Sigmoid colon (tissue), 7 donors: ENCODE measurements around the gene TPSD1. TPM values are rescaled to one million over a fixed set of nuclear protein-coding genes. Genes with fewer than 3 reads are reported as not detected.

Experiments used
- DNase-seq: peaks from one replicate; pipeline ENCODE4 v3.0.0-alpha.2; 2019
- H3K27ac ChIP-seq, 4 donors: fragments of 200-600 bp; sonication (generic); one replicate each; pipeline ENCODE4 v1.5.1; 2016 to 2019; ENCODE audit warnings: mild to moderate bottlenecking in 1 of 4
- H3K27me3 ChIP-seq, 3 donors: fragments of 200-600 bp; sonication (generic); one replicate each; pipeline ENCODE4 v1.5.1; 2019; ENCODE audit warnings: mild to moderate bottlenecking in 1 of 3
- H3K36me3 ChIP-seq, 4 donors: fragments of 200-600 bp; sonication (generic); one replicate each; pipeline ENCODE4 v1.5.1; 2016 to 2019
- H3K4me1 ChIP-seq, 4 donors: fragments of 200-600 bp; sonication (generic); one replicate each; pipeline ENCODE4 v1.5.1; 2017 to 2019
- H3K4me3 ChIP-seq, 4 donors: fragments of 200-600 bp; sonication (generic); one replicate each; pipeline ENCODE4 v1.5.1; 2017 to 2019; ENCODE audit warnings: mild to moderate bottlenecking in 2 of 4, moderate library complexity in 1 of 4
- H3K9me3 ChIP-seq, 4 donors: fragments of 200-600 bp in 3 of 4; sonication (generic) in 3 of 4; one replicate each; pipeline versions ENCODE4 v1.5.1 to v1.6.1; 2013 to 2019
- EP300 ChIP-seq, 4 donors: sonication (generic); formaldehyde crosslinking; IDR thresholded peaks; one replicate each; pipeline ENCODE4 v1.6.1; 2017; ENCODE audit warnings: antibody characterized with exemption in 4 of 4
- POLR2A ChIP-seq, 2 donors: fragments of 450-650 bp; IDR thresholded peaks; one replicate each; pipeline ENCODE4 v1.6.1; 2016; ENCODE audit warnings: antibody characterized with exemption in 2 of 2, mild to moderate bottlenecking in 2 of 2, moderate library complexity in 2 of 2
- POLR2AphosphoS5 ChIP-seq, 4 donors: sonication (generic); formaldehyde crosslinking; IDR thresholded peaks; one replicate each; pipeline ENCODE4 v1.6.1; 2017; ENCODE audit warnings: antibody characterized with exemption in 4 of 4
- WGBS, 2 donors: extraction: QIAGEN DNeasy Blood & Tissue Kit; methylation state at CpG; one replicate each; pipeline ENCODE4 v1.1.7; 2013; 5-methylcytosine and 5-hydroxymethylcytosine counted together
- intact Hi-C: fragments of 100-400 bp; cut with DNase I; formaldehyde crosslinking; loops from one replicate; pipeline ENCODE4 v1.15.1; 2023
- polyA plus RNA-seq, 3 donors: library from polyadenylated mRNA; stranded (reverse); fragments of 200-250 nt; gene quantifications; one replicate each; pipeline ENCODE4 v1.2.3, GENCODE V29; 2013
- total RNA-seq, 4 donors: library from RNA; depleted of rRNA; stranded (reverse); fragments of >200 nt; gene quantifications; one replicate each; pipeline ENCODE4 v1.1.0, GENCODE V29; 2016
- TF ChIP-seq, protein P1 (sequence below), 4 experiments: fragments of 450-650 bp in 3 of 4; fragments of 200-600 bp in 1 of 4; IDR thresholded peaks; one replicate each; pipeline ENCODE4 v1.5.1; 2016 to 2019; ENCODE audit warnings: antibody characterized with exemption in 4 of 4, mild to moderate bottlenecking in 3 of 4, moderate library complexity in 2 of 4
- donor health status: healthy with polysubstance abuse.
- donor health status: Bipolar disorder and iron deficiency.
- donor health status: healthy.

The TPSD1 gene
- total and polyA plus RNA-seq, 7 donors = 0.71 to 5.3 (median 1.2) TPM; not detected in 4

DNA sequence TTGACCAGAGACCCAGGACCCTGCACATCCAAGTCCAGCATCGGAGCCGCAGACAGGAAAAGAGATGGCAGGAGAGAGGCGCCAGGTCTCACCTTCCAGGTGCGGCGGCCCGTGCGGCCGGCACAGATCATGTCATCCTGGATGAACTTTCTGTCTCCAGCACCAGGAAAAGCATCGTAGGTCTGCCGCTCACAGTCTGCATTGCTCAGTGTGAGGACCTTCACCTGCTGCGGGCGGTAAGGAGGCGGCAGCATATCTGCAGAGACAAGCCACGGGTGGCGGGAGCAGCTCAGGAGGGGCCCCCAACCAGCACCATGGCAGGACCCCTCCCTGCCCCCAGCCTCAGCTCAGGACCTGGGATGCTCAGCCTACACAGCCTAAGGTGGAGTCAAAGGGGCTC is 17.9 kb downstream of the TPSD1 start:
- Histone ChIP-seq H3K27ac (no peak overlapping the region), H3K4me3 (no peak overlapping the region), H3K36me3 (no peaks in the 10 kb centered on the region), H3K4me1 (peaks cover 0 to 11% (median 9%) of the 10 kb centered on the region in 4 donors), H3K27me3 (peaks cover 0 to 32% (median 19%) of the 10 kb centered on the region in 3 donors), H3K9me3 (no peaks in the 10 kb centered on the region)
- 86 to 91% methylated on average over 15 of the region's 15 CpGs for WGBS, 2 donors
- intact Hi-C loops = no loop called here
- no peak for DNase-seq
- TF ChIP-seq, protein P1, sequence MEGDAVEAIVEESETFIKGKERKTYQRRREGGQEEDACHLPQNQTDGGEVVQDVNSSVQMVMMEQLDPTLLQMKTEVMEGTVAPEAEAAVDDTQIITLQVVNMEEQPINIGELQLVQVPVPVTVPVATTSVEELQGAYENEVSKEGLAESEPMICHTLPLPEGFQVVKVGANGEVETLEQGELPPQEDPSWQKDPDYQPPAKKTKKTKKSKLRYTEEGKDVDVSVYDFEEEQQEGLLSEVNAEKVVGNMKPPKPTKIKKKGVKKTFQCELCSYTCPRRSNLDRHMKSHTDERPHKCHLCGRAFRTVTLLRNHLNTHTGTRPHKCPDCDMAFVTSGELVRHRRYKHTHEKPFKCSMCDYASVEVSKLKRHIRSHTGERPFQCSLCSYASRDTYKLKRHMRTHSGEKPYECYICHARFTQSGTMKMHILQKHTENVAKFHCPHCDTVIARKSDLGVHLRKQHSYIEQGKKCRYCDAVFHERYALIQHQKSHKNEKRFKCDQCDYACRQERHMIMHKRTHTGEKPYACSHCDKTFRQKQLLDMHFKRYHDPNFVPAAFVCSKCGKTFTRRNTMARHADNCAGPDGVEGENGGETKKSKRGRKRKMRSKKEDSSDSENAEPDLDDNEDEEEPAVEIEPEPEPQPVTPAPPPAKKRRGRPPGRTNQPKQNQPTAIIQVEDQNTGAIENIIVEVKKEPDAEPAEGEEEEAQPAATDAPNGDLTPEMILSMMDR (IDR thresholded peaks at IDR 0.05) = no peak
- TF ChIP-seq POLR2A (IDR thresholded peaks at IDR 0.05) (no peak), EP300 (IDR thresholded peaks at IDR 0.05) (no peak), POLR2AphosphoS5 (IDR thresholded peaks at IDR 0.05) (no peak)

DNA sequence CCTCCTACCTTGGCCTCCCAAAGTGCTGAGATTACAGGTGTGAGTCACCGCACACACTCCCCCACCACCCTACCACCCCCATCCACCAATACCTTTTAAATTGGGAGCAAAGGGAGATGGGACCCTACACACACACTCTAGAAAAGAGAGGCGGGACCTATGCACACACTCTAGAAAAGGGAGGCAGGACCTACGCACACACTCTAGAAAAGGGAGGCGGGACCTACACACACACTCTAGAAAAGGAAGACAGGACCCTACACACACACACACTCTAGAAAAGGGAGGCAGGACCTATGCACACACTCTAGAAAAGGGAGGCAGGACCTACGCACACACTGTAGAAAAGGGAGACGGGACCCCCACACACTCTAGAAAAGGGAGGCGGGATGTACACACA is 18.9 kb downstream of the TPSD1 start:
- H3K4me1 ChIP-seq = peaks cover 0 to 11% (median 9%) of the 10 kb centered on the region in 4 donors
- H3K27me3 ChIP-seq = peaks cover 0 to 37% (median 19%) of the 10 kb centered on the region in 3 donors
- DNase-seq = no peak
- intact Hi-C loops = no loop called here
- H3K36me3 ChIP-seq = no peaks in the 10 kb centered on the region
- WGBS, 2 donors = 86 to 90% methylated on average over 7 of the region's 7 CpGs
- H3K4me3 ChIP-seq = no peak overlapping the region
- no peak overlapping the region for H3K27ac ChIP-seq
- no peaks in the 10 kb centered on the region for H3K9me3 ChIP-seq
- TF ChIP-seq POLR2A (IDR thresholded peaks at IDR 0.05) (no peak), EP300 (IDR thresholded peaks at IDR 0.05) (no peak), POLR2AphosphoS5 (IDR thresholded peaks at IDR 0.05) (no peak)
- TF ChIP-seq, protein P1 (IDR thresholded peaks at IDR 0.05) = no peak

DNA sequence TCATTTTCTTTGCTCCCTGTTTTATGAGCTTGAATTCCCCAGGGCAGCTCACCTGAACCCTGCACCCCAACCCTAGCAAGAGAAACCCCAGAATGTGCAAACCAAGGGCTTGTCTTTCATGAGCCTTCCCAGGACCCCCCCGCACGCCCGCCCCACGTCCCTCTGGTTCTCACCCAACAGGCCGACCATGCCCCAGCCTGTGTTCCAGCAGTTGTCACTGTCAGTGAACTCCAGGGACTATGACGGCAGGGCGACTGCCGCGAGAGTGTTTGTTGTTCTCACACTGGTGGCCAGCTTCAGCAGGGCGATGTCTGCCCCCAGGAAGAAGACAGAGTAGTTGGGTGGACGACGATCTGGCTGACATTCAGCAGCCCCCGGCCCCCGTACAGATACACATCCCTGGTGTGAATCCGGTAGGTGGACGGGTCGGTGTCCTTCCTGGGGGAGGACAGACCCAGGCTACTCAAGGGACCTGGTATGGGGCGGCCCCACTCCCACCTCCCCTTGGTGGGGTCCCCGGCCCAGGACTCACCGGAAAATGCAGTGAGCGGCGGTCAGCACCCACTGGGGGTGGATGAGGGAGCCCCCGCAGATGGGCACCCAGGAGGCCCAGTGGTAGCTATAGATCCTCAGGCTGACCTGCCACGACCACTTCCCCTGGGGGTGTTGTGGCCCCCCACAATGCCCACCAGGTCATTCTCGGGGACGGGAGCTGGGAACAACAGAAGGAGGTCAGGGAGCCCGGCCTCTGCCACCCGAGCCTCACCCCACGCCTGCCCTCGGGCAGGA is 20.1 kb downstream of the TPSD1 start:
- TF ChIP-seq, protein P1 (IDR thresholded peaks at IDR 0.05) = no peak
- H3K9me3 ChIP-seq = no peaks in the 10 kb centered on the region
- no peak overlapping the region for H3K4me3 ChIP-seq
- no peak overlapping the region for H3K27ac ChIP-seq
- DNase-seq = no peak
- no peaks in the 10 kb centered on the region for H3K36me3 ChIP-seq
- intact Hi-C loops = no loop called here
- peaks cover 0 to 37% (median 19%) of the 10 kb centered on the region in 3 donors for H3K27me3 ChIP-seq
- WGBS, 2 donors = 62 to 76% methylated on average over 30 of the region's 30 CpGs
- H3K4me1 ChIP-seq = peaks cover 0 to 11% (median 9%) of the 10 kb centered on the region in 4 donors

DNA sequence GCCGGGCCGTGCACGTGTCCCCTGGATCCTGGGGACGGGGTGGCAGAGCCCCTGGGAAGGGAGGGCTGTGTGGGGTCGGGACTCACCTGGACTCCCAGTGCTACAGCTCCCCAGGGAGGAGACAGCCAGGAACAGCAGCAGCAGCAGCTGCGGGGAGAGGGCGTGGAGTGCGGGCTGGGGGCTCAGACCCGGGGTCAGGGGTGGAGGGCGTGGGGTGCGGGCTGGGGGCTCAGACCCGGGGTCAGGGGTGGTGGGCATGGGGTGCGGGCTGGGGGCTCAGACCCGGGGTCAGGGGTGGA is 20.7 kb downstream of the TPSD1 start:
- Histone ChIP-seq H3K4me3 (no peak overlapping the region), H3K9me3 (no peaks in the 10 kb centered on the region), H3K4me1 (peaks cover 0 to 8% (median 6%) of the 10 kb centered on the region in 4 donors), H3K27ac (no peak overlapping the region), H3K27me3 (peaks cover 0 to 37% (median 19%) of the 10 kb centered on the region in 3 donors), H3K36me3 (no peaks in the 10 kb centered on the region)
- WGBS, 2 donors = 66 to 79% methylated on average over 14 of the region's 14 CpGs
- no peak for DNase-seq
- intact Hi-C loops = no loop called here
- TF ChIP-seq POLR2A (IDR thresholded peaks at IDR 0.05) = no peak
- TF ChIP-seq, protein P1 (IDR thresholded peaks at IDR 0.05) = no peak
- no peak for TF ChIP-seq EP300 (IDR thresholded peaks at IDR 0.05)
- TF ChIP-seq POLR2AphosphoS5 (IDR thresholded peaks at IDR 0.05) = no peak
